NOMO-1 treated with DMSO at 0.1 percent for 48 hours (cell line): Measurements from ENCODE around the gene ATF7IP2.
"Not testable (repeated sequence)": the region's sequence is repeated elsewhere in the genome, so short reads cannot be mapped to it uniquely, and the experiment has no call there.

Experiments used
- DNase-seq: peaks from one replicate; lab custom pipeline; 2025; ENCODE audit not compliant: unreplicated experiment; lab: John Stamatoyannopoulos, UW

Gene ATF7IP2

GRCh38 chr16:10385725-10386516 lies at the start of gene ATF7IP2:
TSS of gene ATF7IP2 (plus strand) at chr16:10386061. CDS start at chr16:10430621, 44,560 bp downstream.
- DNase-seq = peak; percentile 80

- DNase-seq = no peak
These were observed 47.4 kb upstream of the ATF7IP2 start for GRCh38 chr16:10338426-10338825.

- peak; percentile 82 for DNase-seq
These were observed 45.8 kb upstream of the ATF7IP2 start for GRCh38 chr16:10339777-10340732.

GRCh38 chr16:10343124-10343760 lies 42.6 kb upstream of the ATF7IP2 start:
- DNase-seq = no peak

- DNase-seq = not testable (repeated sequence)
These were observed 41.2 kb upstream of the ATF7IP2 start for GRCh38 chr16:10344699-10345098.

GRCh38 chr16:10345629-10346028 lies 40.2 kb upstream of the ATF7IP2 start:
- no peak for DNase-seq

GRCh38 chr16:10349851-10350250 lies 36.0 kb upstream of the ATF7IP2 start:
- no peak for DNase-seq

GRCh38 chr16:10352262-10352661 lies 33.6 kb upstream of the ATF7IP2 start:
- DNase-seq = no peak

GRCh38 chr16:10355589-10355988 lies 30.3 kb upstream of the ATF7IP2 start:
- no peak for DNase-seq

GRCh38 chr16:10356870-10357842 lies 28.7 kb upstream of the ATF7IP2 start:
- DNase-seq = no peak

- DNase-seq = not testable (repeated sequence)
These were observed 24.1 kb upstream of the ATF7IP2 start for GRCh38 chr16:10361747-10362076.

- peak; percentile 86 for DNase-seq
These were observed 23.6 kb upstream of the ATF7IP2 start for GRCh38 chr16:10362077-10362863.

- not testable (repeated sequence) for DNase-seq
These were observed 23.0 kb upstream of the ATF7IP2 start for GRCh38 chr16:10362864-10363197.

GRCh38 chr16:10366619-10367018 lies 19.2 kb upstream of the ATF7IP2 start:
- not testable (repeated sequence) for DNase-seq

GRCh38 chr16:10367616-10368188 lies 18.2 kb upstream of the ATF7IP2 start:
- no peak for DNase-seq

GRCh38 chr16:10368969-10369551 lies 16.8 kb upstream of the ATF7IP2 start:
- no peak for DNase-seq

GRCh38 chr16:10370096-10370726 lies 15.7 kb upstream of the ATF7IP2 start:
- no peak for DNase-seq

GRCh38 chr16:10371592-10371991 lies 14.3 kb upstream of the ATF7IP2 start:
- DNase-seq = no peak
